Fibroblast of the conjunctiva (primary cell): Measurements from ENCODE around the gene ADIPOR2.
A peak's percentile ranks its signal among the peaks of the same experiment; 100 is the strongest.

Experiments used
- DNase-seq: peaks from one replicate; pipeline ENCODE4 v3.0.0-alpha.2; 2010; ENCODE audit warnings: low read depth

The ADIPOR2 gene

GRCh38 chr12:1690578-1691122 is at the start of gene ADIPOR2:
Gene ADIPOR2 (plus strand): TSS chr12:1691070. CDS start chr12:1754344, 63,274 bp downstream.
- peak; percentile 95 for DNase-seq

GRCh38 chr12:1642513-1642912 is 48.4 kb upstream of the ADIPOR2 start:
- no peak for DNase-seq

GRCh38 chr12:1643043-1643442 is 47.8 kb upstream of the ADIPOR2 start:
- no peak for DNase-seq

GRCh38 chr12:1643905-1644533 is 46.9 kb upstream of the ADIPOR2 start:
- DNase-seq: no peak

- DNase-seq: peak; percentile 74
Measured at GRCh38 chr12:1644534-1645438, 46.1 kb upstream of the ADIPOR2 start.

- no peak for DNase-seq
Measured at GRCh38 chr12:1645819-1646218, 45.1 kb upstream of the ADIPOR2 start.

- DNase-seq: no peak
Measured at GRCh38 chr12:1646569-1647284, 44.1 kb upstream of the ADIPOR2 start.

GRCh38 chr12:1647285-1647669 is 43.6 kb upstream of the ADIPOR2 start:
- DNase-seq: no peak

- DNase-seq: no peak
Measured at GRCh38 chr12:1650260-1650977, 40.5 kb upstream of the ADIPOR2 start.

GRCh38 chr12:1650978-1651361 is 39.9 kb upstream of the ADIPOR2 start:
- no peak for DNase-seq

- no peak for DNase-seq
Measured at GRCh38 chr12:1651946-1652345, 38.9 kb upstream of the ADIPOR2 start.

GRCh38 chr12:1655225-1655788 is 35.6 kb upstream of the ADIPOR2 start:
- DNase-seq: no peak

- DNase-seq: no peak
Measured at GRCh38 chr12:1656902-1657301, 34.0 kb upstream of the ADIPOR2 start.

GRCh38 chr12:1657688-1658087 is 33.2 kb upstream of the ADIPOR2 start:
- no peak for DNase-seq

- DNase-seq: no peak
Measured at GRCh38 chr12:1660304-1661187, 30.3 kb upstream of the ADIPOR2 start.

- DNase-seq: peak; percentile 77
Measured at GRCh38 chr12:1661553-1662335, 29.1 kb upstream of the ADIPOR2 start.

- DNase-seq: no peak
Measured at GRCh38 chr12:1662761-1663439, 28.0 kb upstream of the ADIPOR2 start.

GRCh38 chr12:1663440-1664132 is 27.3 kb upstream of the ADIPOR2 start:
- DNase-seq: no peak
